ENCODE data around the gene PIM1.

- TF ChIP-seq, protein P1, sequence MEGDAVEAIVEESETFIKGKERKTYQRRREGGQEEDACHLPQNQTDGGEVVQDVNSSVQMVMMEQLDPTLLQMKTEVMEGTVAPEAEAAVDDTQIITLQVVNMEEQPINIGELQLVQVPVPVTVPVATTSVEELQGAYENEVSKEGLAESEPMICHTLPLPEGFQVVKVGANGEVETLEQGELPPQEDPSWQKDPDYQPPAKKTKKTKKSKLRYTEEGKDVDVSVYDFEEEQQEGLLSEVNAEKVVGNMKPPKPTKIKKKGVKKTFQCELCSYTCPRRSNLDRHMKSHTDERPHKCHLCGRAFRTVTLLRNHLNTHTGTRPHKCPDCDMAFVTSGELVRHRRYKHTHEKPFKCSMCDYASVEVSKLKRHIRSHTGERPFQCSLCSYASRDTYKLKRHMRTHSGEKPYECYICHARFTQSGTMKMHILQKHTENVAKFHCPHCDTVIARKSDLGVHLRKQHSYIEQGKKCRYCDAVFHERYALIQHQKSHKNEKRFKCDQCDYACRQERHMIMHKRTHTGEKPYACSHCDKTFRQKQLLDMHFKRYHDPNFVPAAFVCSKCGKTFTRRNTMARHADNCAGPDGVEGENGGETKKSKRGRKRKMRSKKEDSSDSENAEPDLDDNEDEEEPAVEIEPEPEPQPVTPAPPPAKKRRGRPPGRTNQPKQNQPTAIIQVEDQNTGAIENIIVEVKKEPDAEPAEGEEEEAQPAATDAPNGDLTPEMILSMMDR (IDR thresholded peaks at IDR 0.05): no peak
- no peak for TF ChIP-seq EZH2 (IDR thresholded peaks at IDR 0.05)
- no peak for TF ChIP-seq EZH2phosphoT487 (IDR thresholded peaks at IDR 0.05)
Measured at GRCh38 chr6:37222125-37222967, 52.4 kb downstream of the PIM1 start.
